Activated gamma-delta T cell (primary cell): ENCODE results near the gene TPM4.
"Not testable (repeated sequence)": the region's sequence is repeated elsewhere in the genome, so short reads cannot be mapped to it uniquely, and the experiment has no call there.

Experiments
- DNase-seq: peaks from one replicate; lab custom pipeline; 2025; lab: John Stamatoyannopoulos, UW

Gene TPM4

GRCh38 chr19:16073988-16074387 is 2.3 kb upstream of the TPM4 start:
- DNase-seq = no peak

GRCh38 chr19:16074488-16075365 is 1.6 kb upstream of the TPM4 start:
- no peak for DNase-seq

- no peak for DNase-seq
Measured at GRCh38 chr19:16075430-16076153, 703 bp upstream of the TPM4 start.

- DNase-seq = no peak
Measured at GRCh38 chr19:16076958-16077611, 790 bp downstream of the TPM4 start.

GRCh38 chr19:16077984-16078758 is 1.9 kb downstream of the TPM4 start:
- no peak for DNase-seq

- no peak for DNase-seq
Measured at GRCh38 chr19:16078759-16079707, 2.7 kb downstream of the TPM4 start.

GRCh38 chr19:16084067-16084685 is 7.9 kb downstream of the TPM4 start:
- DNase-seq = no peak

GRCh38 chr19:16085115-16085514 is 8.8 kb downstream of the TPM4 start:
- DNase-seq = no peak

- DNase-seq = not testable (repeated sequence)
Measured at GRCh38 chr19:16087404-16087803, 11.1 kb downstream of the TPM4 start.

GRCh38 chr19:16087940-16088339 is 11.6 kb downstream of the TPM4 start:
- no peak for DNase-seq

- DNase-seq = no peak
Measured at GRCh38 chr19:16088351-16089009, 12.2 kb downstream of the TPM4 start.

GRCh38 chr19:16089010-16089846 is 12.9 kb downstream of the TPM4 start:
- no peak for DNase-seq

- no peak for DNase-seq
Measured at GRCh38 chr19:16091546-16092475, 15.5 kb downstream of the TPM4 start.

- no peak for DNase-seq
Measured at GRCh38 chr19:16094360-16095070, 18.2 kb downstream of the TPM4 start.

GRCh38 chr19:16095071-16095571 is 18.8 kb downstream of the TPM4 start:
- DNase-seq = no peak

- no peak for DNase-seq
Measured at GRCh38 chr19:16096280-16096855, 20.1 kb downstream of the TPM4 start.

GRCh38 chr19:16098416-16098768 is 22.1 kb downstream of the TPM4 start:
- DNase-seq = no peak
